Naive thymus-derived CD4-positive, alpha-beta T cell (primary cell): ENCODE measurements around the gene CCDC200. TPM values are rescaled to one million over a fixed set of nuclear protein-coding genes. Genes with fewer than 3 reads are reported as not detected.

Experiments used
- ATAC-seq: fragments of 150-1000 bp; cut with Tn5 transposase; 2 replicates; pipeline ENCODE4 v1.10.0; 2021; ENCODE audit warnings: mild to moderate bottlenecking, moderate library complexity
- CTCF ChIA-PET: fragments of 350-600 bp; sonication (Branson Sonifier 250); formaldehyde crosslinking; loops from one replicate; lab custom pipeline; 2021; ENCODE audit warnings: antibody characterized with exemption; lab: Charles Lee
- POLR2A ChIA-PET: fragments of 350-600 bp; sonication (Branson Sonifier 250); formaldehyde crosslinking; loops from one replicate; lab custom pipeline; 2021; ENCODE audit warnings: antibody characterized with exemption, inconsistent platforms; lab: Charles Lee
- DNase-seq, 9 donors: peaks; one replicate each; pipeline versions ENCODE4 v3.0.0 to v3.0.0-alpha.2; 2020 to 2022; ENCODE audit warnings: mixed read lengths in 1 of 9
- H3K27ac ChIP-seq: one replicate; pipeline ENCODE4 v1.7.0; 2013; ENCODE audit warnings: mild to moderate bottlenecking, low read depth, low read length, moderate library complexity
- H3K27me3 ChIP-seq, 2 donors: one replicate each; pipeline ENCODE4 v1.7.0; 2013; ENCODE audit warnings: low read length in 2 of 2, mild to moderate bottlenecking in 2 of 2, moderate library complexity in 2 of 2; ENCODE audit not compliant: control insufficient read depth in 2 of 2, insufficient read depth in 2 of 2
- H3K36me3 ChIP-seq, 3 experiments: 1 replicate in 2 of 3; 2 replicates in 1 of 3; pipeline ENCODE4 v1.7.0; 2013; ENCODE audit warnings: low read length in 3 of 3, mild to moderate bottlenecking in 3 of 3, moderate library complexity in 1 of 3; ENCODE audit not compliant: insufficient read depth in 3 of 3, control insufficient read depth in 2 of 3
- H3K4me1 ChIP-seq, 2 donors: one replicate each; pipeline ENCODE4 v1.7.0; 2013; ENCODE audit warnings: low read length in 2 of 2, mild to moderate bottlenecking in 2 of 2, moderate library complexity in 1 of 2; ENCODE audit not compliant: control insufficient read depth in 2 of 2, insufficient read depth in 2 of 2
- H3K4me3 ChIP-seq: 2 replicates; pipeline ENCODE4 v1.7.0; 2013; ENCODE audit warnings: mild to moderate bottlenecking, low read length
- H3K9me3 ChIP-seq, 3 experiments: 1 replicate in 2 of 3; 2 replicates in 1 of 3; pipeline ENCODE4 v1.7.0; 2013; ENCODE audit warnings: low read length in 3 of 3; ENCODE audit not compliant: control insufficient read depth in 2 of 3
- H3K27ac Mint-ChIP-seq, 9 donors: one replicate each; pipeline ENCODE4 v1.8.0; 2020 to 2022; ENCODE audit warnings: mixed read lengths in 9 of 9, mild to moderate bottlenecking in 8 of 9, moderate library complexity in 5 of 9, inconsistent platforms in 2 of 9
- H3K27me3 Mint-ChIP-seq, 5 donors: one replicate each; pipeline ENCODE4 v1.8.0; 2021 to 2022; ENCODE audit warnings: mixed read lengths in 5 of 5, mild to moderate bottlenecking in 1 of 5
- H3K36me3 Mint-ChIP-seq, 5 donors: one replicate each; pipeline ENCODE4 v1.8.0; 2020 to 2022; ENCODE audit warnings: mixed read lengths in 5 of 5, mild to moderate bottlenecking in 3 of 5, inconsistent platforms in 1 of 5
- H3K4me1 Mint-ChIP-seq, 7 donors: one replicate each; pipeline ENCODE4 v1.8.0; 2020 to 2022; ENCODE audit warnings: mixed read lengths in 7 of 7, mild to moderate bottlenecking in 3 of 7, inconsistent platforms in 1 of 7
- H3K4me3 Mint-ChIP-seq, 10 donors: one replicate each; pipeline ENCODE4 v1.8.0; 2020 to 2022; ENCODE audit warnings: mild to moderate bottlenecking in 10 of 10, mixed read lengths in 10 of 10, moderate library complexity in 6 of 10, inconsistent platforms in 2 of 10
- H3K9me3 Mint-ChIP-seq, 11 donors: one replicate each; pipeline ENCODE4 v1.8.0; 2020 to 2022; ENCODE audit warnings: mixed read lengths in 11 of 11, mild to moderate bottlenecking in 4 of 11, inconsistent platforms in 1 of 11, moderate library complexity in 1 of 11
- intact Hi-C, 2 donors: fragments of 100-400 bp; cut with micrococcal nuclease; formaldehyde crosslinking; loops; one replicate each; pipeline ENCODE4 v1.15.1; 2023
- polyA plus RNA-seq, 2 donors: library from polyadenylated mRNA; unstranded; fragments of 300-500 nt; fragmentation: Illumina TruSeq; gene quantifications; one replicate each; pipeline ENCODE4 v1.2.3, GENCODE V29; 2021
- total RNA-seq, 6 experiments: library from RNA in 5 of 6; stranded (reverse) in 5 of 6; gene quantifications; 1 replicate in 5 of 6; 2 replicates in 1 of 6; pipeline ENCODE4 v1.2.3 and lab custom pipeline; 2021 to 2026

CCDC200 gene
- total and polyA plus RNA-seq, 7 experiments from 2014 or later, result 0.72 to 2.0 (median 1.5) TPM; not detected in 3

GRCh38 chr17:43216762-43217613, 11.4 kb downstream of the CCDC200 start:
- ChIA-PET POLR2A (interaction anchor here (0.5 to 1.6 kb wide), 6 partner anchors 15 to 154 kb away, joined by 3 to 14 read pairs (median 4); partner anchors contain the start of gene NBR1), CTCF (interaction anchor here (1.0 kb wide), 1 partner anchor 122 kb away, joined by 4 read pairs; no protein-coding TSS in a partner anchor)
- peaks cover 0 to 19% (median 5%) of the 10 kb centered on the region in 5 donors for H3K36me3 Mint-ChIP-seq
- peak overlapping the region in 7 of 9 donors; percentile 7 to 78 (median 35) for H3K27ac Mint-ChIP-seq
- peaks cover 21 to 57% (median 48%) of the 10 kb centered on the region in 7 donors for H3K4me1 Mint-ChIP-seq
- Histone ChIP-seq H3K27me3 (no peaks in the 10 kb centered on the region), H3K9me3 (no peaks in the 10 kb centered on the region), H3K36me3 (peaks cover 0 to 20% (median 0%) of the 10 kb centered on the region in 3 experiments), H3K27ac (no peak overlapping the region), H3K4me1 (peaks cover 10 to 15% of the 10 kb centered on the region in 2 donors), H3K4me3 (no peak overlapping the region)
- H3K4me3 Mint-ChIP-seq, result peak overlapping the region in 2 of 10 donors; percentile 23 to 73
- H3K27me3 Mint-ChIP-seq, result no peaks in the 10 kb centered on the region
- no peak for DNase-seq
- H3K9me3 Mint-ChIP-seq, result no peaks in the 10 kb centered on the region
- intact Hi-C loops, result loop anchor here (10.0 kb wide), 2 partner anchors 192 to 268 kb away; partner anchors contain the start of genes DHX8 (in 2 of the 2), RND2 (in 1 of the 2) and VAT1 (in 1 of the 2)
- ATAC-seq, result no peak

DNA sequence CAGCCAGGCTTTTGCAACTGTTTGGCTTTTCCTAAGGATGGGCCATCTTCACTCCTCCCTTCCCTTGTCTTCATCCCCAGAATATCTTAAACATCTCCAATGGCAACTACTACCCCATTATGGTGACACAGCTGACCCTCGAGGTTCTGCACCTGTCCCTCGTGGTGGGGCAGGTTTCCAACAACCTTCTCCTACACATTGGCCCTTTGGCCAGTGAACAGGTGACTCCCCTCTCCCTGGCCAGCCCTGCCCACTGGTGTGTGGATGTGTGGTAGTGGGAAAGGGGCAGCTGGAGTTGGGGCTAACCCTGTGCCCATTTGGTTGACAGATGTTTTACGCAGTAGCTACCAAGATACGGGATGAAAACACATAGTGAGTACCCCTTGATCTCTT, 12.1 kb downstream of the CCDC200 start:
- DNase-seq (no peak), ATAC-seq (no peak)
- H3K4me3 ChIP-seq, result no peak overlapping the region
- no peaks in the 10 kb centered on the region for H3K9me3 ChIP-seq
- Mint-ChIP-seq H3K4me1 (peaks cover 22 to 63% (median 53%) of the 10 kb centered on the region in 7 donors), H3K36me3 (peaks cover 0 to 19% (median 5%) of the 10 kb centered on the region in 5 donors), H3K9me3 (peaks cover 0 to 2% (median 0%) of the 10 kb centered on the region in 11 donors), H3K27me3 (no peaks in the 10 kb centered on the region), H3K27ac (peak overlapping the region in 2 of 9 donors; percentile 21 to 35), H3K4me3 (no peak overlapping the region)
- intact Hi-C loops, result loop anchor here (10.0 kb wide), 2 partner anchors 192 to 268 kb away; partner anchors contain the start of genes DHX8 (in 2 of the 2), RND2 (in 1 of the 2) and VAT1 (in 1 of the 2)
- H3K27me3 ChIP-seq, result no peaks in the 10 kb centered on the region
- H3K27ac ChIP-seq, result no peak overlapping the region
- H3K36me3 ChIP-seq, result peaks cover 0 to 20% (median 0%) of the 10 kb centered on the region in 3 experiments
- H3K4me1 ChIP-seq, result peaks cover 10 to 15% of the 10 kb centered on the region in 2 donors
- POLR2A ChIA-PET, result interaction anchor here (0.8 to 6.1 kb wide), 4 partner anchors 37 to 154 kb away, joined by 3 to 64 read pairs (median 4); partner anchors contain the start of gene NBR1
- CTCF ChIA-PET, result no interaction called here

- Histone ChIP-seq H3K27ac (no peak overlapping the region), H3K9me3 (no peaks in the 10 kb centered on the region), H3K4me3 (no peak overlapping the region), H3K27me3 (no peaks in the 10 kb centered on the region), H3K36me3 (peaks cover 0 to 20% (median 0%) of the 10 kb centered on the region in 3 experiments), H3K4me1 (peaks cover 17 to 24% of the 10 kb centered on the region in 2 donors)
- peaks cover 0 to 2% (median 0%) of the 10 kb centered on the region in 11 donors for H3K9me3 Mint-ChIP-seq
- H3K36me3 Mint-ChIP-seq, result peaks cover 0 to 19% (median 5%) of the 10 kb centered on the region in 5 donors
- H3K4me1 Mint-ChIP-seq, result peaks cover 28 to 73% (median 64%) of the 10 kb centered on the region in 7 donors
- no peaks in the 10 kb centered on the region for H3K27me3 Mint-ChIP-seq
- DNase-seq (no peak), ATAC-seq (no peak)
- CTCF ChIA-PET, result no interaction called here
- H3K4me3 Mint-ChIP-seq, result no peak overlapping the region
- POLR2A ChIA-PET, result interaction anchor here (6.1 kb wide), 1 partner anchor 101 kb away, joined by 64 read pairs; no protein-coding TSS in a partner anchor
- no peak overlapping the region for H3K27ac Mint-ChIP-seq
- intact Hi-C loops, result loop anchor here (10.0 kb wide), 2 partner anchors 191 to 269 kb away; partner anchors contain the start of genes DHX8 (in 2 of the 2), RND2 (in 1 of the 2) and VAT1 (in 1 of the 2)
Measured at GRCh38 chr17:43215341-43215740, 13.1 kb downstream of the CCDC200 start.

DNA sequence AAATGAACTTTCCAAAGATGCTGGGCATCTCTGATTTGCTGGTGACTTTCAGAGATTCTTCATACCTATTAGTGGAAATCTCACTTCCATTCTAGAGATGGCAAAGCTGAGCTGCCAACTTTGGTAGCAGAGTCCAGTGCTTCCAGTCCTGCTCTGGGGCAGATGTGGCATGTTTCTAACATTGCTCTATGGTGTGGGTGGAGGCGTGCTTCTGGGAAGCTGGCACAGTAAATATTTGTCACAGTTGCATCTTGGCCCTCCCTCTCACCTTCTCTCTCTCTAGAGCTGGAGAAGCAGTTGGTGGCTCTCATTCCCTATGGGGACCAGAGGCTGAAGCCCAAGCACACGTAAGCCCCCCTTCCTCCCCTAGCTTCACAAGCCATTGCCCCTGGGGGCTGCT, 14.9 kb downstream of the CCDC200 start:
- H3K27me3 ChIP-seq, result no peaks in the 10 kb centered on the region
- ATAC-seq (no peak), DNase-seq (no peak)
- H3K4me3 ChIP-seq, result no peak overlapping the region
- Mint-ChIP-seq H3K27ac (peak overlapping the region in 7 of 9 donors; percentile 29 to 93 (median 67)), H3K36me3 (peaks cover 3 to 21% (median 11%) of the 10 kb centered on the region in 5 donors), H3K9me3 (peaks cover 0 to 2% (median 0%) of the 10 kb centered on the region in 11 donors), H3K4me1 (peaks cover 28 to 72% (median 62%) of the 10 kb centered on the region in 7 donors), H3K4me3 (peak overlapping the region in 7 of 10 donors; percentile 36 to 100 (median 89)), H3K27me3 (no peaks in the 10 kb centered on the region)
- ChIA-PET POLR2A (interaction anchor here (0.7 to 6.1 kb wide), 4 partner anchors 12 to 270 kb away, joined by 5 to 64 read pairs (median 15); partner anchors contain the start of gene DHX8), CTCF (interaction anchor here (0.6 to 2.1 kb wide), 2 partner anchors 121 to 128 kb away, joined by 4 to 5 read pairs; no protein-coding TSS in a partner anchor)
- H3K36me3 ChIP-seq, result peaks cover 0 to 18% (median 0%) of the 10 kb centered on the region in 3 experiments
- no peak overlapping the region for H3K27ac ChIP-seq
- intact Hi-C loops, result loop anchor here (10.0 kb wide), 2 partner anchors 189 to 271 kb away; partner anchors contain the start of genes DHX8 (in 2 of the 2), RND2 (in 1 of the 2) and VAT1 (in 1 of the 2)
- peaks cover 17 to 24% of the 10 kb centered on the region in 2 donors for H3K4me1 ChIP-seq
- H3K9me3 ChIP-seq, result no peaks in the 10 kb centered on the region

DNA sequence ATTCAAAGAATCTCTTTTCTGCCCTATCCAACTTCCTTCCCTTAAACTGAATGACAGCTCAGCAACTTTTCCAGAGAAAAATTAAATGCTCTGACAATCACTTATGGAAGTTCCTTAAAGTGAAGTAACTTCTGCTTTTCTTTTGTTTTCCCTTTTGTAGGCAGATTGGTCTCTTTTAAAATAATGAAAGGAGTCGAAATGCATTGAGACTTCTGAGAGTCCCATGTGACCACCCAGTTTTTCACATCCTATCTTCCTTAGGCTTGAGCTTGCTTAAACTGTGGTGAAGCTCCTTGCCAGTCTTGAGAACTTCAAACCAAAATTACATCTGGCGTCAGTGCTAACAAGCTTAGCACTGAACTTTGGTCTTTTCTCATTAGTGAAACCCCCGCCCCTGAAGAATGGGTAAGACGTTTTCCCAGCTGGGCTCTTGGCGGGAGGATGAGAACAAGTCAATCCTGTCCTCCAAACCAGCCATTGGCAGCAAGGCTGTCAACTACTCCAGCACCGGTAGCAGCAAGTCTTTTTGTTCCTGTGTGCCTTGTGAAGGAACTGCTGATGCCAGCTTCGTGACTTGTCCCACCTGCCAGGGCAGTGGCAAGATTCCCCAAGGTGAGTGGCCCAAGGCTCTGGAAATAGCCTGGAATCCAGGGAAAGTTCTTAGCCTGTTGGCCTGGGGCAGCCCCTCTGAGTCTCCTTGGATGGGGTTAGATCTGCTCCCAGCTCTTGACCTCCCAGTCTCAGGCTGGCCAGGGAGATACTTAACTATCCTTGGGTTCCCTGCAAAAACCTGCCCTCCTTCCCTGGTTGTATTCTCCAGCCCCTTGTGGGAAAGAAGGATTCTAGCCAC, 15.6 kb downstream of the CCDC200 start:
- ChIA-PET POLR2A (interaction anchor here (0.6 to 6.1 kb wide), 10 partner anchors 10 to 271 kb away, joined by 3 to 64 read pairs (median 4); partner anchors contain the start of gene DHX8), CTCF (interaction anchor here (1.1 to 2.1 kb wide), 2 partner anchors 122 to 127 kb away, joined by 3 to 5 read pairs; no protein-coding TSS in a partner anchor)
- Histone ChIP-seq H3K4me1 (peaks cover 17 to 22% of the 10 kb centered on the region in 2 donors), H3K36me3 (peaks cover 0 to 24% (median 3%) of the 10 kb centered on the region in 3 experiments), H3K27me3 (no peaks in the 10 kb centered on the region), H3K9me3 (no peaks in the 10 kb centered on the region), H3K27ac (peak overlapping the region; percentile 86), H3K4me3 (peak overlapping the region; percentile 89)
- Mint-ChIP-seq H3K4me1 (peaks cover 28 to 67% (median 57%) of the 10 kb centered on the region in 7 donors), H3K27ac (peak overlapping the region; percentile 89 to 98 (median 94)), H3K4me3 (peak overlapping the region; percentile 89 to 100 (median 96)), H3K9me3 (peaks cover 0 to 2% (median 0%) of the 10 kb centered on the region in 11 donors), H3K27me3 (no peaks in the 10 kb centered on the region), H3K36me3 (peaks cover 3 to 27% (median 16%) of the 10 kb centered on the region in 5 donors)
- ATAC-seq, result no peak
- peak in 4 of 9 donors; percentile 2 to 40 (median 20) for DNase-seq
- intact Hi-C loops, result loop anchor here (10.0 kb wide), 2 partner anchors 188 to 272 kb away; partner anchors contain the start of genes DHX8 (in 2 of the 2), RND2 (in 1 of the 2) and VAT1 (in 1 of the 2)
